Measurements from ENCODE around the gene CDK5RAP1.

Gene CDK5RAP1

GRCh38 chr20:33333616-33334015, 67.7 kb downstream of the CDK5RAP1 start:
- DNase-seq (ENCODE audit: low read depth in 2 of 2) = no peak

- DNase-seq (ENCODE audit: low read depth in 2 of 2) = no peak
Observed at GRCh38 chr20:33332905-33333456, 68.3 kb downstream of the CDK5RAP1 start.

- DNase-seq (ENCODE audit: low read depth in 2 of 2) = no peak
Observed at GRCh38 chr20:33328157-33329137, 72.9 kb downstream of the CDK5RAP1 start.

- no peak for DNase-seq (ENCODE audit: low read depth in 2 of 2)
Observed at GRCh38 chr20:33325350-33325749, 76.0 kb downstream of the CDK5RAP1 start.

GRCh38 chr20:33323236-33323635, 78.1 kb downstream of the CDK5RAP1 start:
- no peak for DNase-seq (ENCODE audit: low read depth in 2 of 2)

- DNase-seq (ENCODE audit: low read depth in 2 of 2) = no peak
Observed at GRCh38 chr20:33322456-33322855, 78.9 kb downstream of the CDK5RAP1 start.

- DNase-seq (ENCODE audit: low read depth in 2 of 2) = no peak
Observed at GRCh38 chr20:33320006-33320405, 81.3 kb downstream of the CDK5RAP1 start.

GRCh38 chr20:33318096-33318429, 83.3 kb downstream of the CDK5RAP1 start:
- no peak for DNase-seq (ENCODE audit: low read depth in 2 of 2)

- no peak for DNase-seq (ENCODE audit: low read depth in 2 of 2)
Observed at GRCh38 chr20:33317424-33318095, 83.8 kb downstream of the CDK5RAP1 start.

- no peak for DNase-seq (ENCODE audit: low read depth in 2 of 2)
Observed at GRCh38 chr20:33316958-33317357, 84.4 kb downstream of the CDK5RAP1 start.

GRCh38 chr20:33316343-33316742, 85.0 kb downstream of the CDK5RAP1 start:
- DNase-seq (ENCODE audit: low read depth in 2 of 2) = no peak

GRCh38 chr20:33313686-33314314, 87.5 kb downstream of the CDK5RAP1 start:
- DNase-seq (ENCODE audit: low read depth in 2 of 2) = no peak

- no peak for DNase-seq (ENCODE audit: low read depth in 2 of 2)
Observed at GRCh38 chr20:33312583-33312982, 88.7 kb downstream of the CDK5RAP1 start.

GRCh38 chr20:33311996-33312395, 89.3 kb downstream of the CDK5RAP1 start:
- no peak for DNase-seq (ENCODE audit: low read depth in 2 of 2)

GRCh38 chr20:33311011-33311410, 90.3 kb downstream of the CDK5RAP1 start:
- no peak for DNase-seq (ENCODE audit: low read depth in 2 of 2)

GRCh38 chr20:33310327-33310899, 90.9 kb downstream of the CDK5RAP1 start:
- no peak for DNase-seq (ENCODE audit: low read depth in 2 of 2)

- DNase-seq (ENCODE audit: low read depth in 2 of 2) = no peak
Observed at GRCh38 chr20:33309631-33310030, 91.7 kb downstream of the CDK5RAP1 start.
